HFFc6 (cell line): ENCODE data around the gene TBC1D7. TPM values are rescaled to one million over a fixed set of nuclear protein-coding genes. Genes with fewer than 3 reads are reported as not detected.

ENCODE experiments used
- DNase-seq: peaks from one replicate; pipeline ENCODE4 v3.0.0-alpha.2; 2018
- H3K27ac Mint-ChIP-seq: 2 replicates; pipeline ENCODE4 v1.8.0; 2020; ENCODE audit warnings: mild to moderate bottlenecking, mixed read lengths
- H3K27me3 Mint-ChIP-seq: 2 replicates; pipeline ENCODE4 v1.8.0; 2021; ENCODE audit warnings: mild to moderate bottlenecking, moderate library complexity, mixed read lengths; ENCODE audit not compliant: insufficient read depth
- H3K36me3 Mint-ChIP-seq: 2 replicates; pipeline ENCODE4 v1.8.0; 2021; ENCODE audit warnings: low read depth, mixed read lengths
- H3K4me1 Mint-ChIP-seq: 2 replicates; pipeline ENCODE4 v1.8.0; 2020; ENCODE audit warnings: low read depth, mixed read lengths
- H3K4me3 Mint-ChIP-seq: 2 replicates; pipeline ENCODE4 v1.8.0; 2020; ENCODE audit warnings: mild to moderate bottlenecking, moderate library complexity, mixed read lengths
- H3K9me3 Mint-ChIP-seq: 2 replicates; pipeline ENCODE4 v1.8.0; 2020; ENCODE audit warnings: mild to moderate bottlenecking, mixed read lengths
- CTCF ChIP-seq: fragments of 200-600 bp; sonication (generic); IDR thresholded peaks from 2 replicates; pipeline ENCODE4 v1.5.0; 2021; ENCODE audit warnings: antibody characterized with exemption, mild to moderate bottlenecking
- total RNA-seq, 6 experiments: library from RNA; stranded (reverse); fragmentation: NEBNext Ultra II Directional; extraction: Animal tissue kit (Norgen Biotek cat#: 25700); gene quantifications; 2 replicates in 1 of 6; 3 replicates in 5 of 6; pipeline ENCODE4 v1.2.3, GENCODE V29; 2021

The TBC1D7 gene
- total RNA-seq, 6 experiments from 2014 or later: 11.5 to 15.1 (median 14.6) TPM

GRCh38 chr6:13304101-13304500 lies 24.2 kb downstream of the TBC1D7 start:
- peaks cover 61% of the 10 kb centered on the region for H3K4me1 Mint-ChIP-seq
- peaks cover 2% of the 10 kb centered on the region for H3K27me3 Mint-ChIP-seq
- peak overlapping the region; percentile 83; the same call in 1 of the 2 replicates for H3K4me3 Mint-ChIP-seq

GRCh38 chr6:13303668-13304017 lies 24.7 kb downstream of the TBC1D7 start:
- peak overlapping the region; percentile 98 for H3K27ac Mint-ChIP-seq
- H3K27me3 Mint-ChIP-seq: peaks cover 2% of the 10 kb centered on the region
- peaks cover 56% of the 10 kb centered on the region for H3K4me1 Mint-ChIP-seq
- no peaks in the 10 kb centered on the region for H3K9me3 Mint-ChIP-seq
- H3K4me3 Mint-ChIP-seq: peak overlapping the region; percentile 83
- no peak for TF ChIP-seq CTCF
- DNase-seq: peak; percentile 45
- H3K36me3 Mint-ChIP-seq: peaks cover 50% of the 10 kb centered on the region

More at GRCh38 chr6:13304101-13304500, 24.2 kb downstream of the TBC1D7 start:
- Mint-ChIP-seq H3K36me3 (peaks cover 55% of the 10 kb centered on the region), H3K27ac (peak overlapping the region; percentile 98), H3K9me3 (no peaks in the 10 kb centered on the region)
- no peak for DNase-seq
- no peak for TF ChIP-seq CTCF

GRCh38 chr6:13302751-13303667 lies 25.3 kb downstream of the TBC1D7 start:
- Mint-ChIP-seq H3K27me3 (peaks cover 2% of the 10 kb centered on the region), H3K36me3 (peaks cover 50% of the 10 kb centered on the region), H3K27ac (peak overlapping the region; percentile 98), H3K4me1 (peaks cover 50% of the 10 kb centered on the region), H3K4me3 (peak overlapping the region; percentile 83), H3K9me3 (no peaks in the 10 kb centered on the region)
- no peak for TF ChIP-seq CTCF
- peak; percentile 99 for DNase-seq

- Mint-ChIP-seq H3K4me3 (peak overlapping the region; percentile 83), H3K27ac (peak overlapping the region; percentile 98)
Measured at GRCh38 chr6:13302291-13302690, 26.0 kb downstream of the TBC1D7 start.

More at GRCh38 chr6:13302291-13302690, 26.0 kb downstream of the TBC1D7 start:
- Mint-ChIP-seq H3K27me3 (peaks cover 2% of the 10 kb centered on the region), H3K36me3 (peaks cover 49% of the 10 kb centered on the region), H3K9me3 (no peaks in the 10 kb centered on the region), H3K4me1 (peaks cover 42% of the 10 kb centered on the region)
- TF ChIP-seq CTCF: no peak
- no peak for DNase-seq
